SK-N-SH (cell line): ENCODE data around the gene UBE3B. TPM values are rescaled to one million over a fixed set of nuclear protein-coding genes. Genes with fewer than 3 reads are reported as not detected.

ENCODE experiments used
- CTCF ChIA-PET: fragments of 300-600, 350-600 bp; formaldehyde crosslinking; extraction: SDS; loops from one replicate; lab custom pipeline; 2021; lab: Yijun Ruan, JAX
- POLR2A ChIA-PET: fragments of 350-600 bp; sonication (Branson Sonifier 250); formaldehyde crosslinking; extraction: SDS; loops from one replicate; lab custom pipeline; 2020; ENCODE audit warnings: antibody characterized with exemption, inconsistent platforms; lab: Yijun Ruan, JAX
- DNase-seq: peaks from one replicate; pipeline ENCODE4 v3.0.0; 2012
- H2AFZ ChIP-seq: fragments of 200-600 bp; sonication (generic); 2 replicates; pipeline ENCODE4 v1.8.1; 2016; ENCODE audit warnings: antibody characterized with exemption, mild to moderate bottlenecking, low read depth
- H3F3A ChIP-seq: fragments of 200-600 bp; sonication (generic); replicated peaks from 2 replicates; pipeline ENCODE3; 2016; ENCODE audit warnings: antibody characterized with exemption, mild to moderate bottlenecking; ENCODE audit not compliant: insufficient read depth
- H3K27ac ChIP-seq, 2 experiments: fragments of 200-500 bp in 1 of 2; fragments of 200-600 bp in 1 of 2; sonication (Bioruptor generic) in 1 of 2; sonication (generic), shearing (Covaris generic) in 1 of 2; 2 replicates each; pipeline versions ENCODE4 v1.5.1 to v1.6.1; 2014 to 2016; ENCODE audit warnings: low read depth in 2 of 2, inconsistent platforms in 1 of 2, low read length in 1 of 2, mild to moderate bottlenecking in 1 of 2, mixed read lengths in 1 of 2
- H3K27me3 ChIP-seq: fragments of 200-600 bp; sonication (generic), shearing (Covaris generic); 2 replicates; pipeline ENCODE4 v1.6.1; 2016; ENCODE audit warnings: mixed run types; ENCODE audit not compliant: insufficient read depth
- H3K36me3 ChIP-seq, 2 experiments: fragments of 200-500 bp in 1 of 2; fragments of 200-600 bp in 1 of 2; sonication (Bioruptor generic) in 1 of 2; sonication (generic) in 1 of 2; replicated peaks in 1 of 2; 2 replicates each; pipeline versions ENCODE3 to v1.5.1; 2014 to 2016; ENCODE audit warnings: low read length in 1 of 2, mild to moderate bottlenecking in 1 of 2; ENCODE audit not compliant: insufficient read depth in 2 of 2, control insufficient read depth in 1 of 2
- H3K4me1 ChIP-seq, 2 experiments: fragments of 200-500 bp in 1 of 2; fragments of 200-600 bp in 1 of 2; sonication (Bioruptor generic) in 1 of 2; sonication (generic), shearing (Covaris generic) in 1 of 2; 2 replicates each; pipeline versions ENCODE4 v1.5.1 to v1.6.1; 2014 to 2016; ENCODE audit warnings: low read depth in 1 of 2, low read length in 1 of 2, mixed run types in 1 of 2; ENCODE audit not compliant: insufficient read depth in 2 of 2, control insufficient read depth in 1 of 2
- H3K4me2 ChIP-seq: fragments of 200-600 bp; sonication (generic), shearing (Covaris generic); 2 replicates; pipeline ENCODE4 v1.6.1; 2017; ENCODE audit warnings: mixed run types
- H3K4me3 ChIP-seq, 2 experiments: fragments of 200-500 bp in 1 of 2; fragments of 200-600 bp in 1 of 2; sonication (Bioruptor generic) in 1 of 2; sonication (generic), shearing (Covaris generic) in 1 of 2; 2 replicates each; pipeline versions ENCODE4 v1.5.1 to v1.8.1; 2014 to 2016; ENCODE audit warnings: low read depth in 2 of 2, inconsistent platforms in 1 of 2, low read length in 1 of 2, mild to moderate bottlenecking in 1 of 2, mixed read lengths in 1 of 2, moderate library complexity in 1 of 2
- H3K79me2 ChIP-seq: fragments of 200-600 bp; sonication (generic); 2 replicates; pipeline ENCODE4 v1.8.1; 2017; ENCODE audit warnings: mild to moderate bottlenecking; ENCODE audit not compliant: insufficient read depth
- H3K9ac ChIP-seq: fragments of 200-600 bp; sonication (generic); 2 replicates; pipeline ENCODE4 v1.6.1; 2017; ENCODE audit warnings: mixed run types
- H3K9me2 ChIP-seq: fragments of 200-600 bp; sonication (generic); 2 replicates; pipeline ENCODE4 v1.6.1; 2017; ENCODE audit warnings: mixed run types
- H3K9me3 ChIP-seq: fragments of 200-600 bp; sonication (generic); 2 replicates; pipeline ENCODE4 v1.6.1; 2017; ENCODE audit warnings: mixed run types, mild to moderate bottlenecking, moderate library complexity
- H4K20me1 ChIP-seq: fragments of 200-600 bp; sonication (generic); 2 replicates; pipeline ENCODE4 v1.6.1; 2017; ENCODE audit warnings: mild to moderate bottlenecking, mixed run types; ENCODE audit not compliant: insufficient read depth
- CTCF ChIP-seq: fragments of 200-600 bp; sonication (generic); IDR thresholded peaks from 2 replicates; pipeline ENCODE4 v1.6.1; 2017; ENCODE audit warnings: antibody characterized with exemption, mild to moderate bottlenecking, moderate library complexity
- EZH2phosphoT487 ChIP-seq: fragments of 200-600 bp; sonication (generic); IDR thresholded peaks from 2 replicates; pipeline ENCODE4 v1.6.1; 2017; ENCODE audit warnings: low read depth, mixed run types, mild to moderate bottlenecking, antibody characterized with exemption, moderate library complexity, borderline replicate concordance
- FOSL2 ChIP-seq: IDR thresholded peaks from 2 replicates; pipeline ENCODE4 v1.4.0; 2012; ENCODE audit warnings: low read depth, mild to moderate bottlenecking, moderate library complexity, borderline replicate concordance
- FOXM1 ChIP-seq: IDR thresholded peaks from 2 replicates; pipeline ENCODE4 v1.4.0; 2012; ENCODE audit warnings: low read depth, mild to moderate bottlenecking
- GABPA ChIP-seq: IDR thresholded peaks from 2 replicates; pipeline ENCODE4 v1.4.0; 2012; ENCODE audit warnings: low read depth, mild to moderate bottlenecking
- GATA2 ChIP-seq: sonication (generic); formaldehyde crosslinking; IDR thresholded peaks from 2 replicates; pipeline ENCODE4 v1.5.0; 2020; ENCODE audit warnings: mild to moderate bottlenecking, missing genetic modification reagents
- IRF3 ChIP-seq: fragments of 150-350 bp; IDR thresholded peaks from 2 replicates; pipeline ENCODE4 v1.6.1; 2016; ENCODE audit warnings: mild to moderate bottlenecking, low read depth, low read length
- NRF1 ChIP-seq: IDR thresholded peaks from 2 replicates; pipeline ENCODE4 v1.6.1; 2012; ENCODE audit warnings: low read depth, mild to moderate bottlenecking, low read length
- POLR2AphosphoS5 ChIP-seq: IDR thresholded peaks from 2 replicates; pipeline ENCODE4 v1.6.1; 2012; ENCODE audit warnings: low read depth, low read length
- RAD21 ChIP-seq: IDR thresholded peaks from 2 replicates; pipeline ENCODE4 v1.6.1; 2012; ENCODE audit warnings: mild to moderate bottlenecking, low read length
- REST ChIP-seq: IDR thresholded peaks from 2 replicates; pipeline ENCODE4 v1.6.1; 2012; ENCODE audit warnings: mild to moderate bottlenecking, low read depth, low read length, moderate library complexity
- RFX5 ChIP-seq: IDR thresholded peaks from 2 replicates; pipeline ENCODE4 v1.6.1; 2012; ENCODE audit warnings: mild to moderate bottlenecking, improper control_type of control experiment, low read length
- RXRA ChIP-seq: IDR thresholded peaks from 2 replicates; pipeline ENCODE4 v1.4.0; 2012; ENCODE audit warnings: low read depth, mild to moderate bottlenecking, borderline replicate concordance
- SIN3A ChIP-seq: IDR thresholded peaks from 2 replicates; pipeline ENCODE4 v1.6.1; 2012; ENCODE audit warnings: low read depth, mild to moderate bottlenecking, low read length, moderate library complexity, borderline replicate concordance
- SMC3 ChIP-seq: IDR thresholded peaks from 2 replicates; pipeline ENCODE4 v1.6.1; 2012; ENCODE audit warnings: low read depth, low read length, improper control_type of control experiment
- TCF12 ChIP-seq: IDR thresholded peaks from 2 replicates; pipeline ENCODE4 v1.4.0; 2012
- TEAD4 ChIP-seq: IDR thresholded peaks from 2 replicates; pipeline ENCODE4 v1.4.0; 2012; ENCODE audit warnings: mild to moderate bottlenecking, borderline replicate concordance; ENCODE audit not compliant: insufficient read depth
- USF1 ChIP-seq: IDR thresholded peaks from 2 replicates; pipeline ENCODE4 v1.4.0; 2012; ENCODE audit warnings: low read depth, borderline replicate concordance
- YY1 ChIP-seq: IDR thresholded peaks from 2 replicates; pipeline ENCODE4 v1.4.0; 2012; ENCODE audit warnings: low read depth, mild to moderate bottlenecking
- WGBS: methylation state at CpG from one replicate; pipeline ENCODE4 v1.1.6; 2017; ENCODE audit warnings: low lambda C conversion rate; 5-methylcytosine and 5-hydroxymethylcytosine counted together
- polyA plus RNA-seq, 3 experiments: library from polyadenylated mRNA; depleted of rRNA; stranded (reverse); fragments of >200 nt; gene quantifications; 2 replicates each; pipeline ENCODE4 v1.2.3, GENCODE V29; 2012

The UBE3B gene
- polyA plus RNA-seq, 1 of the 3 experiments (the other 2 are of a cell fraction): 28.6 TPM

GRCh38 chr12:109446869-109447268 is 30.6 kb upstream of the UBE3B start (continued):
- TF ChIP-seq REST: no peak
- TF ChIP-seq SMC3: no peak
- TF ChIP-seq RFX5: no peak
- TF ChIP-seq TCF12: no peak
- TF ChIP-seq RXRA: no peak
- no peak for TF ChIP-seq POLR2AphosphoS5
- TF ChIP-seq GATA2: no peak
- no peak for TF ChIP-seq FOSL2
- no peak for TF ChIP-seq SIN3A
- no peak for TF ChIP-seq RAD21

GRCh38 chr12:109447482-109447881 is 30.0 kb upstream of the UBE3B start:
- no peak for DNase-seq
- Histone ChIP-seq H3K4me2 (no peak overlapping the region), H3K79me2 (peaks cover 48% of the 10 kb centered on the region), H3K9me2 (no peaks in the 10 kb centered on the region), H3K4me1 (no peaks in the 10 kb centered on the region), H3K9me3 (no peaks in the 10 kb centered on the region), H3K27me3 (no peaks in the 10 kb centered on the region), H3K4me3 (no peak overlapping the region), H3K27ac (no peak overlapping the region), H3F3A (peaks cover 5% of the 10 kb centered on the region), H2AFZ (no peak overlapping the region), H3K36me3 (peaks cover 39 to 63% of the 10 kb centered on the region in 2 experiments), H4K20me1 (peaks cover 16% of the 10 kb centered on the region; the same call in 1 of the 2 replicates), H3K9ac (no peak overlapping the region)
- WGBS: 84% methylated on average over 9 of the region's 9 CpGs
- ChIA-PET CTCF (interaction anchor here (3.3 to 4.8 kb wide), 2 partner anchors 14 to 19 kb away, joined by 15 to 20 read pairs; no protein-coding TSS in a partner anchor), POLR2A (no interaction called here)
- TF ChIP-seq EZH2phosphoT487 (no peak), GATA2 (no peak), FOSL2 (no peak), NRF1 (no peak), TEAD4 (no peak), IRF3 (no peak), GABPA (no peak), USF1 (no peak), YY1 (no peak), TCF12 (no peak), FOXM1 (no peak), CTCF (no peak)
